Tibial nerve (tissue), 4 donors: ENCODE data around the gene FHAD1.

ENCODE experiments used
- CTCF ChIP-seq, 5 experiments: fragments of 200-600 bp in 3 of 5; fragments of 450-650 bp in 2 of 5; sonication (generic) in 3 of 5; IDR thresholded peaks; one replicate each; pipeline ENCODE4 v1.5.1; 2016 to 2019; ENCODE audit warnings: antibody characterized with exemption in 5 of 5, mild to moderate bottlenecking in 3 of 5, moderate library complexity in 2 of 5
- EP300 ChIP-seq, 2 donors: sonication (generic); formaldehyde crosslinking; IDR thresholded peaks; one replicate each; pipeline ENCODE4 v1.6.1; 2017; ENCODE audit warnings: antibody characterized with exemption in 2 of 2, mild to moderate bottlenecking in 1 of 2
- POLR2A ChIP-seq, 2 donors: fragments of 450-650 bp; IDR thresholded peaks; one replicate each; pipeline ENCODE4 v1.6.1; 2017; ENCODE audit warnings: antibody characterized with exemption in 2 of 2, mild to moderate bottlenecking in 2 of 2, moderate library complexity in 2 of 2

DNA sequence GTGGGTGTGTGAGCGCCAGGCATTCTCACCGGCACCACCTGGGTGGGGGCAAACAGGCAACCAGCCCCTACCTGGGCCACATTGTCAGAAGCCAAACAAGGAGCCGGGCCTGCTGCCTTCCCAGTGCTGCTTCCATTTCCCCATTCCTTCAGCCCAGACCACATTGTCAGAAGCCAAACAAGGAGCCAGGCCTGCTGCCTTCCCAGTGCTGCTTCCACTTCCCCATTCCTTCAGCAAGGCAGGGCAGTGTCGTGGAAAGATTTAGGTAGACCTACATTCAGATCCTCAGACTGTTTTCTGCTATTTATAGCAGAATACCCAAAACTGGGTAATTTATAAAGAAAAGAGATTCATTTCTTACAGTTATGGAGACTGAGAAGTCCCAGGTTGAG is 115.7 kb downstream of the FHAD1 start:
- no peak for TF ChIP-seq CTCF (IDR thresholded peaks at IDR 0.05)
- TF ChIP-seq POLR2A (IDR thresholded peaks at IDR 0.05) = no peak
- no peak for TF ChIP-seq EP300 (IDR thresholded peaks at IDR 0.05)
